Stomach (tissue), 9 donors: ENCODE data around the gene CES3. TPM values are rescaled to one million over a fixed set of nuclear protein-coding genes. Genes with fewer than 3 reads are reported as not detected.
"Not testable (repeated sequence)": the region's sequence is repeated elsewhere in the genome, so short reads cannot be mapped to it uniquely, and the experiment has no call there.

Experiments
- DNase-seq, 2 donors: peaks; one replicate each; pipeline versions ENCODE4 v3.0.0 to v3.0.0-alpha.2; 2013 to 2019
- H3K27ac ChIP-seq, 5 donors: fragments of 200-600 bp in 4 of 5; sonication (generic) in 4 of 5; one replicate each; pipeline ENCODE4 v1.5.1; 2013 to 2019; ENCODE audit warnings: mild to moderate bottlenecking in 1 of 5, moderate library complexity in 1 of 5
- H3K27me3 ChIP-seq, 3 donors: fragments of 200-600 bp; sonication (generic); one replicate each; pipeline ENCODE4 v1.5.1; 2017 to 2019; ENCODE audit warnings: mixed run types in 1 of 3
- H3K36me3 ChIP-seq, 4 donors: fragments of 200-600 bp; sonication (generic); 1 replicate in 3 of 4; 2 replicates in 1 of 4; pipeline ENCODE4 v1.5.1; 2016 to 2019
- H3K4me1 ChIP-seq, 4 donors: fragments of 200-600 bp; sonication (generic); one replicate each; pipeline ENCODE4 v1.5.1; 2016 to 2019
- H3K4me3 ChIP-seq, 4 donors: fragments of 200-600 bp; sonication (generic) in 3 of 4; one replicate each; pipeline ENCODE4 v1.5.1; 2016 to 2019; ENCODE audit warnings: mild to moderate bottlenecking in 1 of 4
- H3K9me3 ChIP-seq, 4 donors: fragments of 200-600 bp; sonication (generic); one replicate each; pipeline ENCODE4 v1.5.1; 2016 to 2019
- EP300 ChIP-seq: sonication (generic); formaldehyde crosslinking; IDR thresholded peaks from one replicate; pipeline ENCODE4 v1.6.1; 2017; ENCODE audit warnings: antibody characterized with exemption
- POLR2A ChIP-seq, 4 donors: fragments of 450-650 bp; IDR thresholded peaks; one replicate each; pipeline ENCODE4 v1.6.1; 2016; ENCODE audit warnings: antibody characterized with exemption in 4 of 4, control low read depth in 2 of 4, mild to moderate bottlenecking in 1 of 4, moderate library complexity in 1 of 4
- POLR2AphosphoS5 ChIP-seq, 3 donors: sonication (generic); formaldehyde crosslinking; IDR thresholded peaks; one replicate each; pipeline ENCODE4 v1.6.1; 2016; ENCODE audit warnings: antibody characterized with exemption in 3 of 3
- WGBS, 5 donors: extraction: QIAGEN DNeasy Blood & Tissue Kit in 3 of 5; methylation state at CpG; one replicate each; pipeline versions ENCODE4 v1.1.5 to v1.1.7; 2013 to 2018; 5-methylcytosine and 5-hydroxymethylcytosine counted together
- intact Hi-C: fragments of 100-400 bp; cut with DNase I; formaldehyde crosslinking; loops from one replicate; pipeline ENCODE4 v1.15.1; 2023; ENCODE audit warnings: low total_unique reads
- polyA plus RNA-seq, 3 donors: library from polyadenylated mRNA; stranded (reverse); fragments of 200-250 nt; gene quantifications; one replicate each; pipeline ENCODE4 v1.2.3, GENCODE V29; 2013
- total RNA-seq, 5 donors: library from RNA; depleted of rRNA; stranded (reverse); fragments of >200 nt; gene quantifications; one replicate each; pipeline versions ENCODE4 v1.1.0 to v1.2.3, GENCODE V29; 2014 to 2016
- TF ChIP-seq, protein P1 (sequence below), 7 experiments: fragments of 450-650 bp in 4 of 7; fragments of 200-600 bp in 3 of 7; sonication (generic) in 3 of 7; IDR thresholded peaks; one replicate each; pipeline ENCODE4 v1.5.1; 2016 to 2019; ENCODE audit warnings: antibody characterized with exemption in 7 of 7, control low read depth in 2 of 7, mild to moderate bottlenecking in 1 of 7
- donor health status: healthy with polysubstance abuse.
- donor health status: Bipolar disorder and iron deficiency.
- donor health status: healthy.

The CES3 gene
- total and polyA plus RNA-seq, 8 donors, result 0.37 to 145 (median 2.9) TPM; not detected in 2

DNA sequence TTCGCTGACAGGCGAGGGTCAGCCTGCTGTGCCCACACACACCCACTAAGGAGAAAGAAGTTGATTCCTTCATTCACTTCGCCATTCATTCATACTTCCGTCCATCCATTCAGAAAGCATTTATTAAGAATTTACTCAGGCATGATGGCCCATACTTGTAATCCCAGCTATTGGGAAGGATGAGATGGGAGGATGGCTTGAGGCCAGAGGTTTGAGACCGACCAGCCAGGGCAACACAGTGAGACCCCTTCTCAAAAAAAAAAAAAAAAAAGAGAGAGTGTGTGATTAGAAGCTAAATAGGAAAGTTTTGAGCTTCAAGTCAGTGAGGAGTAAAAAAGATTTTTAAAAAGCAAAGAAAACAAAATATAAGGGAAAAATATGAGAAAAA lies 17.0 kb upstream of the CES3 start:
- peaks cover 8 to 20% (median 17%) of the 10 kb centered on the region in 4 donors for H3K4me1 ChIP-seq
- no peak for DNase-seq
- WGBS, 5 donors, result 84 to 90% (median 85%) methylated on average over 5 of the region's 5 CpGs
- H3K27me3 ChIP-seq, result peaks cover 0 to 9% (median 9%) of the 10 kb centered on the region in 3 donors
- H3K36me3 ChIP-seq, result peaks cover 41 to 57% (median 51%) of the 10 kb centered on the region in 4 donors
- no peak overlapping the region for H3K4me3 ChIP-seq
- no peak overlapping the region for H3K27ac ChIP-seq
- TF ChIP-seq EP300, result no peak
- TF ChIP-seq, protein P1, sequence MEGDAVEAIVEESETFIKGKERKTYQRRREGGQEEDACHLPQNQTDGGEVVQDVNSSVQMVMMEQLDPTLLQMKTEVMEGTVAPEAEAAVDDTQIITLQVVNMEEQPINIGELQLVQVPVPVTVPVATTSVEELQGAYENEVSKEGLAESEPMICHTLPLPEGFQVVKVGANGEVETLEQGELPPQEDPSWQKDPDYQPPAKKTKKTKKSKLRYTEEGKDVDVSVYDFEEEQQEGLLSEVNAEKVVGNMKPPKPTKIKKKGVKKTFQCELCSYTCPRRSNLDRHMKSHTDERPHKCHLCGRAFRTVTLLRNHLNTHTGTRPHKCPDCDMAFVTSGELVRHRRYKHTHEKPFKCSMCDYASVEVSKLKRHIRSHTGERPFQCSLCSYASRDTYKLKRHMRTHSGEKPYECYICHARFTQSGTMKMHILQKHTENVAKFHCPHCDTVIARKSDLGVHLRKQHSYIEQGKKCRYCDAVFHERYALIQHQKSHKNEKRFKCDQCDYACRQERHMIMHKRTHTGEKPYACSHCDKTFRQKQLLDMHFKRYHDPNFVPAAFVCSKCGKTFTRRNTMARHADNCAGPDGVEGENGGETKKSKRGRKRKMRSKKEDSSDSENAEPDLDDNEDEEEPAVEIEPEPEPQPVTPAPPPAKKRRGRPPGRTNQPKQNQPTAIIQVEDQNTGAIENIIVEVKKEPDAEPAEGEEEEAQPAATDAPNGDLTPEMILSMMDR (IDR thresholded peaks at IDR 0.05), result no peak
- no peak for TF ChIP-seq POLR2AphosphoS5 (IDR thresholded peaks at IDR 0.05)
- no peak for TF ChIP-seq POLR2A (IDR thresholded peaks at IDR 0.05)
- intact Hi-C loops, result no loop called here
- no peaks in the 10 kb centered on the region for H3K9me3 ChIP-seq

DNA sequence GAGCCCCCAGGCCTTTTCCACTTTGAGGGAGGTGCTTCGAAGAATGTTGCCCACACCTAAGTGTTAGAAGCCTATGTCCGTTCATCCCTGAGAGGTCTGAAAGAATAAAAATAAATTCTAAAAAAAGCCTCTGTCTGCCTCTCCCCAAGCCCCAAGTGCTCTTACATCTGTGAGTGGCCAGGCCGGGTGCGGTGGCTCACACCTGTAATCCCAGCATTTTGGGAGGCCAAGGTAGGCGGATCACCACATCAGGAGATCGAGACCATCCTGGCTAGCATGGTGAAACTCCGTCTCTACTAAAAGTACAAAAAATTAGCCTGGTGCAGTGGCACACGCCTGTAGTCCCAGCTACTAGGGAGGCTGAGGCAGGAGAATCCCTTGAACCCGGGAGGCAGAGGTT lies 16.1 kb upstream of the CES3 start:
- H3K4me3 ChIP-seq, DNase-seq, H3K9me3 ChIP-seq, intact Hi-C loops, H3K27ac ChIP-seq: not testable (repeated sequence)
- Histone ChIP-seq H3K36me3 (peaks cover 36 to 47% (median 41%) of the 10 kb centered on the region in 4 donors), H3K27me3 (peaks cover 0 to 19% (median 12%) of the 10 kb centered on the region in 3 donors), H3K4me1 (peaks cover 8 to 22% (median 18%) of the 10 kb centered on the region in 4 donors)
- WGBS, 5 donors, result 76 to 89% (median 82%) methylated on average over 9 of the region's 9 CpGs

DNA sequence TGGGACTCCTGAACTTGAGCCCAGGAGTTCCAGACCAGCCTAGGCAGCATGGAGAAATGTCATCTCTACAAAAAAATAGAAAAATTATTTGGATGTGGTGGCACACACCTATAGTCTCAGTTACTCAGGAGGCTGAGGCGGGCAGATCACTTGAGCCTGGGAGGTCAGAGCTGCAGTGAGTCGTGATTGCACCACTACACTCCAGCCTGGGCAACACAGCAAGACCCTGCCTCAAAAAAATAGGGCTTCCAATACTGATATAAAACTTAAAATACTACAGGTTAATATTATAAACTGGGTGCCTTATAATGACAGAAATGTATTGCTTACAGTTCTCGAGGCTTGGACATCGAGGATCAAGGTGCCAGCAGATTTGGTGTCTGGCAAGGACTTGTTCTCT lies 15.1 kb upstream of the CES3 start:
- Histone ChIP-seq H3K4me1 (peaks cover 8 to 22% (median 18%) of the 10 kb centered on the region in 4 donors), H3K27ac (no peak overlapping the region), H3K4me3 (no peak overlapping the region), H3K9me3 (no peaks in the 10 kb centered on the region), H3K27me3 (peaks cover 0 to 24% (median 12%) of the 10 kb centered on the region in 3 donors), H3K36me3 (peaks cover 26 to 38% (median 32%) of the 10 kb centered on the region in 4 donors)
- intact Hi-C loops, result no loop called here
- WGBS, 5 donors, result 75 to 86% (median 84%) methylated on average over 4 of the region's 4 CpGs
- DNase-seq, result no peak
- TF ChIP-seq POLR2AphosphoS5 (IDR thresholded peaks at IDR 0.05) (no peak), POLR2A (IDR thresholded peaks at IDR 0.05) (no peak)

DNA sequence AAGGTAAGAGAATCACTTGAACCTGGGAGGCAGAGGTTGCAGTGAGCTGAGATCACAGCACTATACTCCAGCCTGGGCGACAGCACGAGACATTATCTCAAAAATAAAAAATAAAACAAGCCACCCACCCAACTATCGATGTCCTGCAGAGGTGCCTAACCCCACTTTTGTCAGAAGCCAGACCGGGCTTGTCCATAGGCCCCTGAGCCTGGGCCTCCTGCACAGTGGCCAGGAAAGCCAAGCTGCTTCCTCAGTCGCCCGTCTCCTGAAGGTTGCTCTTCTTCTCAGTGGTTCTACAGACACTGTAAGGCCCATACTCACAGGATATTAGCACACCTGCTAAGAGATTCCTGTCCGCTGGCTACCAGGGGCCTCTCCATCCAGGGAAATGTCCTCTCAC lies 14.5 kb upstream of the CES3 start:
- Histone ChIP-seq H3K36me3 (peaks cover 20 to 32% (median 26%) of the 10 kb centered on the region in 4 donors), H3K27me3 (peaks cover 0 to 28% (median 12%) of the 10 kb centered on the region in 3 donors), H3K9me3 (no peaks in the 10 kb centered on the region), H3K4me1 (peaks cover 8 to 22% (median 18%) of the 10 kb centered on the region in 4 donors), H3K27ac (no peak overlapping the region), H3K4me3 (no peak overlapping the region)
- 68 to 82% (median 76%) methylated on average over 7 of the region's 7 CpGs for WGBS, 5 donors
- TF ChIP-seq EP300, result no peak
- TF ChIP-seq, protein P1 (IDR thresholded peaks at IDR 0.05), result no peak
- no peak for DNase-seq
- intact Hi-C loops, result no loop called here

DNA sequence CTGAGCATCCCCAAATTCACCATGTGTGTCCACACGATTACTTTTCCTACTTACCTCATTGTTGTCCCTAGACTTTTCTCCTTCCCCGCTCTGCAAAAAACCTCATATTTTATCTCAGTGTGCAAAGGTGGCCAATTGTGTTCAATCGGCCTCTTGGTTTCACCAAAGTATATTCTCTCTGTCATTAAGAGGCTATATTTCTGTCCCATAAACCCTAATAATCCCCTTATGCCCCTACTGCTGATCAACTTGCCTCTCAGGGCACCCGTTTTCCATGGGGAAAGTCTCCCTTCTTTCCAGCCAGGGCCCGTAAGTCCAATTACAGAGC lies 14.1 kb upstream of the CES3 start:
- Histone ChIP-seq H3K4me3 (no peak overlapping the region), H3K36me3 (peaks cover 16 to 28% (median 22%) of the 10 kb centered on the region in 4 donors), H3K27me3 (peaks cover 0 to 28% (median 12%) of the 10 kb centered on the region in 3 donors), H3K4me1 (peaks cover 8 to 22% (median 18%) of the 10 kb centered on the region in 4 donors), H3K9me3 (no peaks in the 10 kb centered on the region), H3K27ac (no peak overlapping the region)
- no peak for DNase-seq
- TF ChIP-seq POLR2A (IDR thresholded peaks at IDR 0.05) (no peak), POLR2AphosphoS5 (IDR thresholded peaks at IDR 0.05) (no peak), EP300 (no peak)
- TF ChIP-seq, protein P1 (IDR thresholded peaks at IDR 0.05), result no peak
- intact Hi-C loops, result no loop called here
- 21 to 30% (median 26%) methylated on average over 5 of the region's 5 CpGs for WGBS, 5 donors
